ENCODE measurements around the gene RAB11FIP4. TPM values are rescaled to one million over a fixed set of nuclear protein-coding genes. Genes with fewer than 3 reads are reported as not detected.

RAB11FIP4 gene
- total and polyA plus RNA-seq, 12 donors, result 1.6 to 13.9 (median 8.4) TPM

- DNase-seq (no peak), ATAC-seq (no peak)
- Histone ChIP-seq H3K4me1 (peaks cover 0 to 23% (median 17%) of the 10 kb centered on the region in 9 donors), H3K27ac (no peak overlapping the region), H3K27me3 (peaks cover 0 to 5% (median 0%) of the 10 kb centered on the region in 7 donors), H3K36me3 (no peaks in the 10 kb centered on the region), H3K4me3 (no peak overlapping the region), H3K9me3 (no peaks in the 10 kb centered on the region)
- no peak for TF ChIP-seq CTCF (IDR thresholded peaks at IDR 0.05)
- intact Hi-C loops (cut with DNase I), result no loop called here
- 72% methylated on average over 6 of the region's 6 CpGs for WGBS, 2 donors
Observed at GRCh38 chr17:31412511-31412910, 21.0 kb downstream of the RAB11FIP4 start.

DNA sequence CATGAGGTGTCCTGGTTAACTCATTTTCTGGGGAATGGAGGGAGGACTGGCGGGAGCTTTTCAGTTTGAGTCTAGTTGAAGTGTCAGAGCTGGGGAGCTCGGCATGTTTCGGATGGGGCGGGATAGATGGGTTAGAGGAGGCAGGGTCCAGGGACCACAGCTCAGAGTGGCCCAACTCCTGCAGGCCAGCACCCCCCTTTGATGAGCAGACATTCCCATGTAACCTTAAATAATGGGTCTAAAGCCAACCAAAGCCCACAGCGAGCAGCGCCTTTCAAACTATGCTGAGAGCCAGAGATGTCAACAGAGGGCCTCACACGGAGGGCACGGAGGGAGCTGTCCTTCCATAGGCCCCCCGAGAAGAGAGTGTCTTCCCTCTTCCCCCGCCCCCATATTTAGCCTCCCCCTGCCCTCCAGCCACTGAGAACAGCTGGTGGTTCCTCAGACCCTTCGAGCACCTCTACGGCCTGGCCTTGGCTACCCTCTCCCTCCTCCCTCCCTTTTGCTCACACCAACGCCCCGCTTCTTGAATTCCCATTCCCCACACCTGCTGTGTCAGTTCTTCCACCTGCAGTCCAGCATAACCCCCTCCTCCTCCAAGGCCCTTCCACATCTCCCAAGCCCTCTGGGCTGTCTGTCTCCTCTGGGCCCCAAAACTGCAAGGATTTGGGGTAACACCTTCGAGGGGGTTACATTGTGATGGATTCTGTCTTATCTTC lies 21.8 kb downstream of the RAB11FIP4 start:
- TF ChIP-seq CTCF (IDR thresholded peaks at IDR 0.05), result no peak
- no peak for DNase-seq
- WGBS, 2 donors, result 63 to 75% methylated on average over 15 of the region's 15 CpGs

GRCh38 chr17:31413874-31414549 lies 22.5 kb downstream of the RAB11FIP4 start:
- no peaks in the 10 kb centered on the region for H3K9me3 ChIP-seq
- peaks cover 0 to 5% (median 0%) of the 10 kb centered on the region in 7 donors for H3K27me3 ChIP-seq
- intact Hi-C loops (cut with DNase I), result no loop called here

More for the DNA sequence above, 21.8 kb downstream of the RAB11FIP4 start:
- no peak overlapping the region for H3K27ac ChIP-seq
- peaks cover 0 to 5% (median 0%) of the 10 kb centered on the region in 7 donors for H3K27me3 ChIP-seq
- peaks cover 0 to 23% (median 17%) of the 10 kb centered on the region in 9 donors for H3K4me1 ChIP-seq
- no peaks in the 10 kb centered on the region for H3K9me3 ChIP-seq
- H3K4me3 ChIP-seq, result no peak overlapping the region
- intact Hi-C loops (cut with DNase I), result no loop called here
- no peak for ATAC-seq
- no peaks in the 10 kb centered on the region for H3K36me3 ChIP-seq

More at GRCh38 chr17:31413874-31414549, 22.5 kb downstream of the RAB11FIP4 start:
- 22 to 31% methylated on average over 12 of the region's 12 CpGs for WGBS, 2 donors
- ATAC-seq (peak in 7 of 8 donors; percentile 21 to 73 (median 56)), DNase-seq (no peak)
- no peak for TF ChIP-seq CTCF (IDR thresholded peaks at IDR 0.05)
- H3K4me3 ChIP-seq, result no peak overlapping the region
- H3K27ac ChIP-seq, result peak overlapping the region in 1 of 10 donors; percentile 14
- H3K36me3 ChIP-seq, result no peaks in the 10 kb centered on the region
- H3K4me1 ChIP-seq, result peaks cover 0 to 23% (median 17%) of the 10 kb centered on the region in 9 donors

Measured in heart right ventricle (tissue), 16 donors.